Stomach smooth muscle (tissue), 2 donors: ENCODE results near the gene TBC1D3B.
"Not testable (repeated sequence)": the region's sequence is repeated elsewhere in the genome, so short reads cannot be mapped to it uniquely, and the experiment has no call there.

ENCODE experiments used
- H3K27ac ChIP-seq: one replicate; pipeline ENCODE4 v1.7.0; 2013; ENCODE audit warnings: mild to moderate bottlenecking, low read length, inconsistent platforms
- H3K27me3 ChIP-seq, 2 donors: one replicate each; pipeline ENCODE4 v1.7.0; 2013; ENCODE audit warnings: low read length in 2 of 2; ENCODE audit not compliant: insufficient read depth in 2 of 2, control insufficient read depth in 1 of 2
- H3K36me3 ChIP-seq, 2 donors: one replicate each; pipeline ENCODE4 v1.7.0; 2013; ENCODE audit warnings: low read length in 2 of 2; ENCODE audit not compliant: control insufficient read depth in 2 of 2, insufficient read depth in 2 of 2
- H3K4me1 ChIP-seq: one replicate; pipeline ENCODE4 v1.7.0; 2013; ENCODE audit warnings: low read length; ENCODE audit not compliant: control insufficient read depth, insufficient read depth
- H3K4me3 ChIP-seq, 2 donors: one replicate each; pipeline ENCODE4 v1.7.0; 2013; ENCODE audit warnings: low read length in 2 of 2
- H3K9ac ChIP-seq, 2 donors: one replicate each; pipeline ENCODE4 v1.7.0; 2013; ENCODE audit warnings: low read length in 2 of 2, mild to moderate bottlenecking in 1 of 2
- H3K9me3 ChIP-seq, 2 donors: one replicate each; pipeline ENCODE4 v1.7.0; 2013; ENCODE audit warnings: low read length in 2 of 2; ENCODE audit not compliant: control insufficient read depth in 2 of 2
- donor health status: healthy.
- donor health status: Pancreatic carcinoma.

The TBC1D3B gene

DNA sequence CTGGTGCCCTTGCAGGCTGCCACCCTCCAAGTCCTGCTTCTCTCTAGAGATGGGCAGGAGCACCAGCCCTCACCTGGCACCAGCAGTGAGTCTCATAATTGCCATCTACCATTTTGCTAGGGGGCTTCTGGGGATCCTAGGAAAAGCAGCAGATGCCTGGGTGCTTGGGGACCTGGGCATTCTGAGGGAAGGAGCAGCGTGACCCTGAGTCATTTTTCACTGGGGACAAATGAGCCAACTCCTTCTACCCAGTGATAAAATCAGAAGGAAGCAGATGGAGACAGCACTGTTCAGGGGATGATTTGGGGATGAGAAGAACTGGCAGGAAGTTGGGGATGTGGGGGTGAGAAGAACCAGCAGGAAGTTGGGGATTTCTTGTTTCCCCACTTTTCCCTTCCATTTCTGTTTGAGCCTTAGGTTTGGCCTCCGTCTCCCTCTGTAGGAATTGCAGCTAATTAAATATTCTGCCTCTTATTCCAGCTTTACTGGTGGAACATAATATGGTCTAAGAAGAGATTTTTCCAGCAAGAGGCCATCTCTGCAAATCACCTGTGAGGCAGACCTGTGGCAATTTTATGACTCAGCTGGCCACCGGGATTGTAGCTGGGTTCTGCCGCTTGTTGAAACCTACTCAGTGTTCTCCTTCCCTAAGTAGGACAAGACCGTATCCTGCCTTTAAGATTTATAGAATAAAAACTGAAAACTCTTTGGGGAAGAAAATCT, 11.7 kb upstream of the TBC1D3B start:
- not testable (repeated sequence) for H3K9ac ChIP-seq, H3K4me3 ChIP-seq, H3K9me3 ChIP-seq, H3K36me3 ChIP-seq, H3K27ac ChIP-seq, H3K27me3 ChIP-seq
- peaks cover 11% of the 10 kb centered on the region for H3K4me1 ChIP-seq

DNA sequence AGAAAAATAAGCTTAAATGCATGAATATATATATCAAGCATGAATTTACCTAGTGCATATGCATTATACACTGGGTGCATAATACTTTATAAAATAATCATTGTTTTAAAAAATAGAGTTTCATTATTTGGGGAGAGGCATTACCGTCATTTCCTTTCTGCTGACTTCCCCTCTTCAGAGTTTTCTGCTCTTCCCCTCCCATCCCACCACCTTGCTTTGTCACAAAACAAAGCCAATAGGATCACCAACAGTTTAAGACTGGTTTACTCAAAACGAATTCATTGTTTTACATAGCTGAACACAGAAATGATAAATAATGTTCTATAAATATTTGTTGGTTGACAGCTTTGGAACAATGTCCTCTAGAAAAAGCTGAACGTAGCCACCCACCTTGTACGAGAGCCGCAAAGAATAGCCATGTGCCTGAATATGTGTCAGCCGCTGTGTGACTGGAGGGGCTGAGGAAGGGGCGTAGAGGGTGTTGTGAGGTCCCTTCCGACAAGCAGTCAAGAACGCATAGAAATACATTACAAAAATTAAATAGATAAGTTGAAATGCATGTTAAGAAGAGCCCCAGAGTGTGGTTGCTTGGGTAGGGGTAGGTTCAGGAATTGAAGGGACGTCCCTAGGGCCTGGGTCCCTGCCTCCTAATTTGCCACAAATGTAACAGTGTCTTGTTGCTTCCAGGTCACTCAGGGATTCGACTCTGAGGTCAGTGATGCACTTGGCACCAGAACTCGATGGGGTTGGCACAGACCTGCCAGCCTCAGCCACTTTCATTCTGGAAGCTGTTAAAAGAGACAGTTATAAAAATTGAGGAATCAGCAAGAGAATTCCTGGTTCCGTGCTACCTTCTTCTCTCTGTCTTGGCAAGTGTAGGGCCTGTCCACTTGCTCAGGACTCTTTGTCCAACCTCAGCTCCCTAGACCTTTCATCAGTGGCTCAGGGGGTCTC, 10.7 kb upstream of the TBC1D3B start:
- not testable (repeated sequence) for H3K27ac ChIP-seq, H3K9ac ChIP-seq, H3K4me3 ChIP-seq, H3K36me3 ChIP-seq, H3K9me3 ChIP-seq
- peaks cover 4 to 13% of the 10 kb centered on the region in 2 donors for H3K27me3 ChIP-seq
- peaks cover 15% of the 10 kb centered on the region for H3K4me1 ChIP-seq

DNA sequence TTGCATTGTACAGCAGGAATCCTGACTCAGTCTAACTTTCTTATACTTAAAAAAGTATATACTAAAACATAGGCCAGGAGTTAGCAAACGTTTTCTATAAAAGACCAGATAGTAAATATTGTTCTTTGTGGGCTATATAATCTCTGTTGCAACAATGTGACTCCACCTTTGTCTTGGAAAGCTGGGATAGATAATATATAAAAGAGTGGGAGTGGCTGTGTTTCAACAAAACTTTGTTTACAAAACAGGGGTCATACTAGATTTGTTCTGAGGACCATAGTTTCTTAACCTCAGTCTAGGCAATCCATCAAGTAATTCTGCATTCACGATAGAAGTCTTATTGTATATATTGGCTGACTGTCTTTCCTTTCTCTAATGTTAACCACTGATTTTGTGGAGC, 9.0 kb upstream of the TBC1D3B start:
- no peak overlapping the region for H3K9ac ChIP-seq
- H3K36me3 ChIP-seq: no peaks in the 10 kb centered on the region
- no peaks in the 10 kb centered on the region for H3K9me3 ChIP-seq
- peaks cover 6 to 16% of the 10 kb centered on the region in 2 donors for H3K27me3 ChIP-seq
- no peak overlapping the region for H3K27ac ChIP-seq
- H3K4me3 ChIP-seq: no peak overlapping the region
- peaks cover 15% of the 10 kb centered on the region for H3K4me1 ChIP-seq

DNA sequence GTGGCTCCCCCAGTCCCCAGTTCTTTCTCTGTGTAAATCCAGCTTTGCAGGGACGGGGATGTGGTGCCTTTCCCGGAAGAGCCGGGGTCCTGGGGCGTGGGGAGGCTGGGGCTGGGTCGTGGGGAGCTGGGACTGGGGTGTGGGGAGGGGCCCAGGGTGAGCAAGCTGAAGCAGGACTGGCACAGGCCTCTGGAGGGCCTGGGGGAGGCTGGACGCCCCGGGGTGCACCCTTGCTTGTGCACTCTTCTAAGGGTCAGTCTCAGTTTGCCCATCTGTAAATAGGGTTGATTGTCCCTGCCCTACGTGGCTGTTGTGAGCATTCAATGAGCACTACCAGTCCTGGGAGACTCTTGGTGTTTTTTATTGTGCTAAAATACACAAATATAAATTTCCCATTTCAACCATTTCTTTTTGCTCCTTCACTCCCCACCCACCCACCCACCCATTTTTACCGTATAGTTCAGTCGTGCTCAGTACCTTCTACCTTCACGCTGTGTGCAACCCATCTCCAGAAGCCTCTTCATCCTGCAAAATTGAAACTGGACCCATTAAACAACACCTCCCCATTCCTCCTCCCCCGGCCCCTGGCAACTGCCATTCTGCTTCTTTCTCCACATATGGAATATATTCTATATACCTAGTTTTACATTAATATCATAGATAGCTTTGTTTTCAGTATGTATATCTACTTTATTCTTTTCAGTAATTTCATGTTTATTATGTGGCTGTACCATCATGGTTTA, 7.8 kb upstream of the TBC1D3B start:
- H3K27me3 ChIP-seq: peaks cover 6 to 16% of the 10 kb centered on the region in 2 donors
- no peak overlapping the region for H3K27ac ChIP-seq
- H3K36me3 ChIP-seq: no peaks in the 10 kb centered on the region
- H3K9me3 ChIP-seq: no peaks in the 10 kb centered on the region
- peak overlapping the region in 1 of 2 donors; percentile 57 for H3K9ac ChIP-seq
- peaks cover 15% of the 10 kb centered on the region for H3K4me1 ChIP-seq
- peak overlapping the region; percentile 43 to 77 for H3K4me3 ChIP-seq

DNA sequence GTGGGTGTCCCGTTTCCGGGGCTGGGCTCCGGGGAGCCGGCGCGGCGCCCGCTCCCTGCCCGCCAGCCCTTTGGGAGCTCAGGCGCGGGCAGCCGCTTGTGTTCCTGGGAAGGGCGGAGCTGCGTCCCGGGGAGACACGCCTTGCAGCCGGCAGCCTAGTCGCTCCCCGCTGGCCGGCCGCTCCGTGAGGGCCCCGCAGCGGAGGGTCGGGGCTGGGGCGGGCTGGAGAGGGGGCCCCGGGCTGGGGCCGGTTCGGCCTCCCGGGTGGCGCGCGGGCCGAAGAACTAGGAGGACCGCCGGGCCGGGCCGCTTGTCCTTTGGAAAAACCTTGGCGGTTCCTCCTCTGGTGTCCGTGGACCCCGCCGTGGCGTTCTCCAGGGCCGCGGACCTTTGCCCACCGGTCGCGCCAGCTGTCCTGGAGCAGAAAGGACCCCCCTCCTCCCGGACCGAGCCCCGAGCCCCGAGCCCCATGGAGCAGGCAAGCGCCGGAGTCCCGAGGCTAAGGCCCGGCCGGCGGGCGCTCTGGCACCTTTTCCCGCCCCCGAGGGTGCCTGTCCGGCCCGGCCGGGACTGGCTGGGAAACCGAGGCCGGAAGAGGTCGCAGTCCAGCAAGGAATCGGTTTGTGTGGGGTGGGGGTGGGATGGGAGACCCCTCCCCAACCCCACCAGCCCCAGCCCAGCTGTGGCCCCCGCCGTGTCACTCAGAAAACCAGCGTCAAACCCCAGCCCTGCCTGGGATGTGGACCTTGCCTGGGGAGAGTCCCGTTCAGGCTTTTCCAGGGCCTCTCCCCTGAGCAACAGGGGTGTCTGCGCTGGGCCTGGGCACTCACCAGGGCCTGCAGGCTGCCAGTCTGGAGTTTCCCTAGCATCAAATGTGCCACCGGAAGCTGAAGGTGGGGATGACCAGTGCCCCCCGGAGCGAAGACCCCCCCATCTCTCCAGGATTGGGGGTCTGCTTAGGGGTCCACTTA, 6.8 kb upstream of the TBC1D3B start:
- Histone ChIP-seq H3K36me3 (no peaks in the 10 kb centered on the region), H3K9me3 (no peaks in the 10 kb centered on the region), H3K27ac (no peak overlapping the region), H3K9ac (peak overlapping the region; percentile 29 to 57), H3K27me3 (peaks cover 6 to 16% of the 10 kb centered on the region in 2 donors), H3K4me3 (peak overlapping the region; percentile 75 to 77), H3K4me1 (peaks cover 15% of the 10 kb centered on the region)

DNA sequence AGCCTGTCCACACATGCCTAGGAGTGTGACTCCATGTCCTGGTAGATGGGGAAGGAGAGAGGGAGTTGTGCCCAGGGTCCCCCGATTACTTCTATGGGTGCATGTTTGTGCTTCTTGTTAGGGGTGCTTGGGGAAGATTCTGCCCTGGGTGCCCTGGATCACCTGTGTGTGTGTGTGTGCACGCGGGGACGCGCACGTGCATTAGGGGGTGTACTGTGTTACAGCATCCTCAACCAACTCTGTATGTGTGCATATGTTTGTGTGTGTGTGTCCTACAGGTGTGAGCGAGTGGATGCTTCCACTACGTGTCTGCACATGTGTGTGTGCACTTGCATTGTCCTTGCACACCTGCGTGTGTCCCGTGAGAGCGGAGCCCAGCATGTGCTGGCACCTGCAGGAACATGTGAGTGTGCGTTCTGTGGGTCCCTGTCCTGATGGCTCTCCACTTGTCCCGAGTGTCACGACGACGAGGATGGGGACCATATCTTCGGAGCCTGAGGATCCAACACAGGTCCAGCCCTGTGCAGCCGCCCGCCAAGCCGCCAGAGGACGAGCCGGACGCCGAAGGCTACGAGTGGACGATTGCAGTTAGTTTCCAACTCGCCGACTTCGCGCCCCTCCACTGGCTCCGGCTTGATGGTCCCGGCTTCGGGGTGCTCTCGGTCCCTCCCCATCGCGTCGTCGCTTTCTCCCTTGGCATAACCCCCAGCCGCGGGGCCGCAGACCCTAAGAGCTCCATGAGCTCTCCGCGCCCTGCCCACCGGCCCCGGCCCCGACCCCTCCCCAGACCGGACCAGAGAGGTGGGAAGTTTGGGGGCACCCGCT, 6.0 kb upstream of the TBC1D3B start:
- Histone ChIP-seq H3K27ac (no peak overlapping the region), H3K36me3 (no peaks in the 10 kb centered on the region), H3K4me3 (peak overlapping the region; percentile 75 to 77), H3K9me3 (no peaks in the 10 kb centered on the region), H3K9ac (peak overlapping the region; percentile 28 to 51), H3K27me3 (peaks cover 6 to 14% of the 10 kb centered on the region in 2 donors), H3K4me1 (peaks cover 15% of the 10 kb centered on the region)

GRCh38 chr17:36181446-36182175, 5.2 kb upstream of the TBC1D3B start:
- Histone ChIP-seq H3K27me3 (peaks cover 6 to 14% of the 10 kb centered on the region in 2 donors), H3K4me1 (peaks cover 15% of the 10 kb centered on the region)
- H3K4me3 ChIP-seq, H3K27ac ChIP-seq, H3K9me3 ChIP-seq, H3K9ac ChIP-seq, H3K36me3 ChIP-seq: not testable (repeated sequence)

GRCh38 chr17:36168836-36169235, 7.6 kb downstream of the TBC1D3B start:
- H3K27ac ChIP-seq, H3K27me3 ChIP-seq, H3K9ac ChIP-seq, H3K9me3 ChIP-seq, H3K36me3 ChIP-seq, H3K4me1 ChIP-seq, H3K4me3 ChIP-seq: not testable (repeated sequence)
